ENCODE results near the gene LAMB1. TPM values are rescaled to one million over a fixed set of nuclear protein-coding genes. Genes with fewer than 3 reads are reported as not detected.
A peak's percentile ranks its signal among the peaks of the same experiment; 100 is the strongest.

LAMB1 gene
- total and polyA plus RNA-seq, 2 of the 13 experiments (the other 11 are each of a cell fraction or from before 2014, with no cell fraction given) = 109 to 124 TPM

DNA sequence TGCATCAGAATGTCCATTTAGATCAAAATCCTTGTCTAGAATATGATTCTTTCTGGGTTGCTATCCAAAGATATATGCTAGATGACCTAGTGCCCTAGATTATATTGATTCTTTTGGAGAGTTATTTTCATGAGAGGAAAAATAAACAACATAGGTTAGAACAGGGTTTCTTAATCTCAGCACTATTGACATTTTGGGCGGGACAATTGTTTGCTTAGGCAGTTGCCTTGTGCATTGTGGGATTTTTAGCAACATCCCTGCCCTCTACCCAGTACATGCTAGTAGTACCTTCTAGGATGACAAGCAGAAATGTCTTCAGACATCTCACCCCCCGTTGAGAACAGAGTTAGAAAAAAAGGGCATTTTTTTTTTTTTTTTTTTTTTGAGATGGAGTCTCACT, 25.1 kb upstream of the LAMB1 start (continued):
- peak; percentile 97 for TF ChIP-seq HMG20A (CRISPR knock-in tag; IDR thresholded peaks at IDR 0.05; ENCODE audit: borderline replicate concordance)
- TF ChIP-seq TARDBP (CRISPR knock-in tag; IDR thresholded peaks at IDR 0.05) = no peak
- TF ChIP-seq RARG (CRISPR knock-in tag; IDR thresholded peaks at IDR 0.05; ENCODE audit: low read depth) = no peak
- TF ChIP-seq NPAS2 (CRISPR knock-in tag; IDR thresholded peaks at IDR 0.05; ENCODE audit: borderline replicate concordance) = no peak
- peak; percentile 41; the same call in 1 of the 2 replicates for TF ChIP-seq GATA4 (IDR thresholded peaks at IDR 0.05; ENCODE audit: borderline replicate concordance, low read depth)
- no peak for TF ChIP-seq JUND (CRISPR knock-in tag; IDR thresholded peaks at IDR 0.05)
- TF ChIP-seq, protein P1, sequence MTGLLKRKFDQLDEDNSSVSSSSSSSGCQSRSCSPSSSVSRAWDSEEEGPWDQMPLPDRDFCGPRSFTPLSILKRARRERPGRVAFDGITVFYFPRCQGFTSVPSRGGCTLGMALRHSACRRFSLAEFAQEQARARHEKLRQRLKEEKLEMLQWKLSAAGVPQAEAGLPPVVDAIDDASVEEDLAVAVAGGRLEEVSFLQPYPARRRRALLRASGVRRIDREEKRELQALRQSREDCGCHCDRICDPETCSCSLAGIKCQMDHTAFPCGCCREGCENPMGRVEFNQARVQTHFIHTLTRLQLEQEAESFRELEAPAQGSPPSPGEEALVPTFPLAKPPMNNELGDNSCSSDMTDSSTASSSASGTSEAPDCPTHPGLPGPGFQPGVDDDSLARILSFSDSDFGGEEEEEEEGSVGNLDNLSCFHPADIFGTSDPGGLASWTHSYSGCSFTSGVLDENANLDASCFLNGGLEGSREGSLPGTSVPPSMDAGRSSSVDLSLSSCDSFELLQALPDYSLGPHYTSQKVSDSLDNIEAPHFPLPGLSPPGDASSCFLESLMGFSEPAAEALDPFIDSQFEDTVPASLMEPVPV (CRISPR knock-in tag; IDR thresholded peaks at IDR 0.05) = no peak
- peak; percentile 74 for TF ChIP-seq NCOA2 (CRISPR knock-in tag; IDR thresholded peaks at IDR 0.05)
- TF ChIP-seq, protein P2, sequence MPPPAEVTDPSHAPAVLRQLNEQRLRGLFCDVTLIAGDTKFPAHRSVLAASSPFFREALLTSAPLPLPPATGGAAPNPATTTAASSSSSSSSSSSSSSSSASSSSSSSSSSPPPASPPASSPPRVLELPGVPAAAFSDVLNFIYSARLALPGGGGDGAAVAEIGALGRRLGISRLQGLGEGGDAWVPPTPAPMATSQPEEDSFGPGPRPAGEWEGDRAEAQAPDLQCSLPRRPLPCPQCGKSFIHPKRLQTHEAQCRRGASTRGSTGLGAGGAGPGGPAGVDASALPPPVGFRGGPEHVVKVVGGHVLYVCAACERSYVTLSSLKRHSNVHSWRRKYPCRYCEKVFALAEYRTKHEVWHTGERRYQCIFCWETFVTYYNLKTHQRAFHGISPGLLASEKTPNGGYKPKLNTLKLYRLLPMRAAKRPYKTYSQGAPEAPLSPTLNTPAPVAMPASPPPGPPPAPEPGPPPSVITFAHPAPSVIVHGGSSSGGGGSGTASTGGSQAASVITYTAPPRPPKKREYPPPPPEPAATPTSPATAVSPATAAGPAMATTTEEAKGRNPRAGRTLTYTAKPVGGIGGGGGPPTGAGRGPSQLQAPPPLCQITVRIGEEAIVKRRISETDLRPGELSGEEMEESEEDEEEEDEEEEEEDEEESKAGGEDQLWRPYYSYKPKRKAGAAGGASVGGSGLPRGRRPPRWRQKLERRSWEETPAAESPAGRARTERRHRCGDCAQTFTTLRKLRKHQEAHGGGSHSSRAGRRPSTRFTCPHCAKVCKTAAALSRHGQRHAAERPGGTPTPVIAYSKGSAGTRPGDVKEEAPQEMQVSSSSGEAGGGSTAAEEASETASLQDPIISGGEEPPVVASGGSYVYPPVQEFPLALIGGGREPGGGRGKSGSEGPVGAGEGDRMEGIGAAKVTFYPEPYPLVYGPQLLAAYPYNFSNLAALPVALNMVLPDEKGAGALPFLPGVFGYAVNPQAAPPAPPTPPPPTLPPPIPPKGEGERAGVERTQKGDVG (CRISPR knock-in tag; IDR thresholded peaks at IDR 0.05; ENCODE audit: borderline replicate concordance) = no peak
- TF ChIP-seq, protein P3, sequence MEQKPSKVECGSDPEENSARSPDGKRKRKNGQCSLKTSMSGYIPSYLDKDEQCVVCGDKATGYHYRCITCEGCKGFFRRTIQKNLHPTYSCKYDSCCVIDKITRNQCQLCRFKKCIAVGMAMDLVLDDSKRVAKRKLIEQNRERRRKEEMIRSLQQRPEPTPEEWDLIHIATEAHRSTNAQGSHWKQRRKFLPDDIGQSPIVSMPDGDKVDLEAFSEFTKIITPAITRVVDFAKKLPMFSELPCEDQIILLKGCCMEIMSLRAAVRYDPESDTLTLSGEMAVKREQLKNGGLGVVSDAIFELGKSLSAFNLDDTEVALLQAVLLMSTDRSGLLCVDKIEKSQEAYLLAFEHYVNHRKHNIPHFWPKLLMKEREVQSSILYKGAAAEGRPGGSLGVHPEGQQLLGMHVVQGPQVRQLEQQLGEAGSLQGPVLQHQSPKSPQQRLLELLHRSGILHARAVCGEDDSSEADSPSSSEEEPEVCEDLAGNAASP (CRISPR knock-in tag; IDR thresholded peaks at IDR 0.05; ENCODE audit: borderline replicate concordance) = no peak
- TF ChIP-seq SMARCC2 (IDR thresholded peaks at IDR 0.05) = no peak
- TF ChIP-seq, protein P4, sequence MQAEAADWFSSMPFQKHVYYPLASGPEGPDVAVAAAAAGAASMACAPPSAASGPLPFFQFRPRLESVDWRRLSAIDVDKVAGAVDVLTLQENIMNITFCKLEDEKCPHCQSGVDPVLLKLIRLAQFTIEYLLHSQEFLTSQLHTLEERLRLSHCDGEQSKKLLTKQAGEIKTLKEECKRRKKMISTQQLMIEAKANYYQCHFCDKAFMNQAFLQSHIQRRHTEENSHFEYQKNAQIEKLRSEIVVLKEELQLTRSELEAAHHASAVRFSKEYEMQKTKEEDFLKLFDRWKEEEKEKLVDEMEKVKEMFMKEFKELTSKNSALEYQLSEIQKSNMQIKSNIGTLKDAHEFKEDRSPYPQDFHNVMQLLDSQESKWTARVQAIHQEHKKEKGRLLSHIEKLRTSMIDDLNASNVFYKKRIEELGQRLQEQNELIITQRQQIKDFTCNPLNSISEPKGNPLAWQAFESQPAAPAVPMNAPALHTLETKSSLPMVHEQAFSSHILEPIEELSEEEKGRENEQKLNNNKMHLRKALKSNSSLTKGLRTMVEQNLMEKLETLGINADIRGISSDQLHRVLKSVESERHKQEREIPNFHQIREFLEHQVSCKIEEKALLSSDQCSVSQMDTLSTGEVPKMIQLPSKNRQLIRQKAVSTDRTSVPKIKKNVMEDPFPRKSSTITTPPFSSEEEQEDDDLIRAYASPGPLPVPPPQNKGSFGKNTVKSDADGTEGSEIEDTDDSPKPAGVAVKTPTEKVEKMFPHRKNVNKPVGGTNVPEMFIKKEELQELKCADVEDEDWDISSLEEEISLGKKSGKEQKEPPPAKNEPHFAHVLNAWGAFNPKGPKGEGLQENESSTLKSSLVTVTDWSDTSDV (CRISPR knock-in tag; IDR thresholded peaks at IDR 0.05) = no peak
- TF ChIP-seq, protein P5, sequence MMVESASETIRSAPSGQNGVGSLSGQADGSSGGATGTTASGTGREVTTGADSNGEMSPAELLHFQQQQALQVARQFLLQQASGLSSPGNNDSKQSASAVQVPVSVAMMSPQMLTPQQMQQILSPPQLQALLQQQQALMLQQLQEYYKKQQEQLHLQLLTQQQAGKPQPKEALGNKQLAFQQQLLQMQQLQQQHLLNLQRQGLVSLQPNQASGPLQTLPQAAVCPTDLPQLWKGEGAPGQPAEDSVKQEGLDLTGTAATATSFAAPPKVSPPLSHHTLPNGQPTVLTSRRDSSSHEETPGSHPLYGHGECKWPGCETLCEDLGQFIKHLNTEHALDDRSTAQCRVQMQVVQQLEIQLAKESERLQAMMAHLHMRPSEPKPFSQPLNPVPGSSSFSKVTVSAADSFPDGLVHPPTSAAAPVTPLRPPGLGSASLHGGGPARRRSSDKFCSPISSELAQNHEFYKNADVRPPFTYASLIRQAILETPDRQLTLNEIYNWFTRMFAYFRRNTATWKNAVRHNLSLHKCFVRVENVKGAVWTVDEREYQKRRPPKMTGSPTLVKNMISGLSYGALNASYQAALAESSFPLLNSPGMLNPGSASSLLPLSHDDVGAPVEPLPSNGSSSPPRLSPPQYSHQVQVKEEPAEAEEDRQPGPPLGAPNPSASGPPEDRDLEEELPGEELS (CRISPR knock-in tag; IDR thresholded peaks at IDR 0.05) = peak; percentile 67
- no peak; the same call in 1 of the 2 replicates for TF ChIP-seq MBD4 (IDR thresholded peaks at IDR 0.05; ENCODE audit: borderline replicate concordance, low read length)
- no peak for TF ChIP-seq ZNF572 (CRISPR knock-in tag; IDR thresholded peaks at IDR 0.05)
- TF ChIP-seq, protein P6, sequence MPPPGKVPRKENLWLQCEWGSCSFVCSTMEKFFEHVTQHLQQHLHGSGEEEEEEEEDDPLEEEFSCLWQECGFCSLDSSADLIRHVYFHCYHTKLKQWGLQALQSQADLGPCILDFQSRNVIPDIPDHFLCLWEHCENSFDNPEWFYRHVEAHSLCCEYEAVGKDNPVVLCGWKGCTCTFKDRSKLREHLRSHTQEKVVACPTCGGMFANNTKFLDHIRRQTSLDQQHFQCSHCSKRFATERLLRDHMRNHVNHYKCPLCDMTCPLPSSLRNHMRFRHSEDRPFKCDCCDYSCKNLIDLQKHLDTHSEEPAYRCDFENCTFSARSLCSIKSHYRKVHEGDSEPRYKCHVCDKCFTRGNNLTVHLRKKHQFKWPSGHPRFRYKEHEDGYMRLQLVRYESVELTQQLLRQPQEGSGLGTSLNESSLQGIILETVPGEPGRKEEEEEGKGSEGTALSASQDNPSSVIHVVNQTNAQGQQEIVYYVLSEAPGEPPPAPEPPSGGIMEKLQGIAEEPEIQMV (CRISPR knock-in tag; IDR thresholded peaks at IDR 0.05; ENCODE audit: low read depth) = no peak
- TF ChIP-seq SNAPC2 (CRISPR knock-in tag; IDR thresholded peaks at IDR 0.05) = no peak

All from HepG2 (cell line).